HCEC 1CT (cell line): Measurements from ENCODE around the gene CCNB3.
"Not testable (repeated sequence)": the region's sequence is repeated elsewhere in the genome, so short reads cannot be mapped to it uniquely, and the experiment has no call there.

Experiments
- DNase-seq: peaks from one replicate; pipeline ENCODE4 v3.0.0-alpha.2; 2017

CCNB3 gene, protein sequence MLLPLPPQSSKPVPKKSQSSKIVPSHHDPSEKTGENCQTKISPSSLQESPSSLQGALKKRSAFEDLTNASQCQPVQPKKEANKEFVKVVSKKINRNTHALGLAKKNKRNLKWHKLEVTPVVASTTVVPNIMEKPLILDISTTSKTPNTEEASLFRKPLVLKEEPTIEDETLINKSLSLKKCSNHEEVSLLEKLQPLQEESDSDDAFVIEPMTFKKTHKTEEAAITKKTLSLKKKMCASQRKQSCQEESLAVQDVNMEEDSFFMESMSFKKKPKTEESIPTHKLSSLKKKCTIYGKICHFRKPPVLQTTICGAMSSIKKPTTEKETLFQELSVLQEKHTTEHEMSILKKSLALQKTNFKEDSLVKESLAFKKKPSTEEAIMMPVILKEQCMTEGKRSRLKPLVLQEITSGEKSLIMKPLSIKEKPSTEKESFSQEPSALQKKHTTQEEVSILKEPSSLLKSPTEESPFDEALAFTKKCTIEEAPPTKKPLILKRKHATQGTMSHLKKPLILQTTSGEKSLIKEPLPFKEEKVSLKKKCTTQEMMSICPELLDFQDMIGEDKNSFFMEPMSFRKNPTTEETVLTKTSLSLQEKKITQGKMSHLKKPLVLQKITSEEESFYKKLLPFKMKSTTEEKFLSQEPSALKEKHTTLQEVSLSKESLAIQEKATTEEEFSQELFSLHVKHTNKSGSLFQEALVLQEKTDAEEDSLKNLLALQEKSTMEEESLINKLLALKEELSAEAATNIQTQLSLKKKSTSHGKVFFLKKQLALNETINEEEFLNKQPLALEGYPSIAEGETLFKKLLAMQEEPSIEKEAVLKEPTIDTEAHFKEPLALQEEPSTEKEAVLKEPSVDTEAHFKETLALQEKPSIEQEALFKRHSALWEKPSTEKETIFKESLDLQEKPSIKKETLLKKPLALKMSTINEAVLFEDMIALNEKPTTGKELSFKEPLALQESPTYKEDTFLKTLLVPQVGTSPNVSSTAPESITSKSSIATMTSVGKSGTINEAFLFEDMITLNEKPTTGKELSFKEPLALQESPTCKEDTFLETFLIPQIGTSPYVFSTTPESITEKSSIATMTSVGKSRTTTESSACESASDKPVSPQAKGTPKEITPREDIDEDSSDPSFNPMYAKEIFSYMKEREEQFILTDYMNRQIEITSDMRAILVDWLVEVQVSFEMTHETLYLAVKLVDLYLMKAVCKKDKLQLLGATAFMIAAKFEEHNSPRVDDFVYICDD (N-terminal part only)

DNA sequence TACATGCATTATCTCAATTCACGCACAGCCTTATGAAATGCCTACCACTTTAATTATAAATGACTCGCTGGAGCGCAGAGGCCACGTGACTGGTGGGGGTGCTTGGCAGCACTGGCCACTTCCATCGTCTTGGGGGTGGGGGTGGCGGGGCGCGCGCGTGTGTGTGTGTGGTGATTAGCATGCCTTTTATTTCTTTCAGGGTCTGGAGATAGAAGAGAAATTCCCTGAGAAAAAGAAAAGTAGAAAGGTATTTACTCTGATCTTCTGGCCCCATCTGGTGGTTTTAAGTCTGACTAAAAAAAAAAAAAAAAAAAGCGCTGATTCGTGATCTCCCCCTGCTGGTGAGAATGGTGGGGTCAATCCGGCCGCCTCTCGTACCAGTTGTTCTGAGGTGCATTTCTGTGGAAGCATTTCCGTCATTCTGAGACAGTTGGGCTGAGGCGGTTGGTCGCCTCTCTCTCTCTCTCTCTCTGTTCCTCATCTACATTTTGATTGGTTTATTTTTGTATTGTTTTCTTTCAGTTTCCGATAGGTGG, at the start of gene CCNB3:
Gene CCNB3, plus strand, starts transcription at position 402 of the 536 bp plus-strand sequence. CDS start 80,399 bp downstream, outside the sequence.
- peak; percentile 41 for DNase-seq

DNA sequence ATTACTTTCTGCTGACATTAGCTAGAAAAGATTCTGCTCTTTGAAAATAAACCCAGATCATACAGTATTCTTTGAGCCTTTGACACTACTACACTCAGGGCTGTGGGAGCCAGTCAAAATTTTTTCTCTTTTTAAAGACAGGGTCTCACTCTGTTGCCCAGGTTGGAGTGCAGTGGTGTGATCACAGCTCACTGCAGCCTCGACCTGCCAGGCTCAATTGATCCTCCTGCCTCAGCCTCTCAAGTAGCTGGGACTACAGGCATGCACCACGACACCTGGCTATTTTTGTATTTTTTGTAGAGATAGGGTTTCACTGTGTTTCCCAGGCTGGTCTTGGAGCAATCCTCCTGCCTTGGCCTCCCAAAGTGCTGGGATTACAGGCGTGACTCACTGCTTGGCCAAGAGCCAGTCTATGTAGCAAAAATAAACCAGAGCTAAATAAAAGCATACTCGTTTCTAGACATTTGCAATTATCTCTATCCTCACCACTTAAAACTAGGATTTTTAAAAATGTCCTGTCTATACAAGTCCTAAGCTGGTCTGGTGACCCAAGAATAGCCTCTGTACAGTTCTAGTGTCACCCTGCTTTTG, 46.9 kb upstream of the CCNB3 start:
- DNase-seq = no peak

GRCh38 chrX:50158593-50158992, 46.0 kb upstream of the CCNB3 start:
- DNase-seq = no peak

GRCh38 chrX:50161127-50161526, 43.4 kb upstream of the CCNB3 start:
- no peak for DNase-seq

DNA sequence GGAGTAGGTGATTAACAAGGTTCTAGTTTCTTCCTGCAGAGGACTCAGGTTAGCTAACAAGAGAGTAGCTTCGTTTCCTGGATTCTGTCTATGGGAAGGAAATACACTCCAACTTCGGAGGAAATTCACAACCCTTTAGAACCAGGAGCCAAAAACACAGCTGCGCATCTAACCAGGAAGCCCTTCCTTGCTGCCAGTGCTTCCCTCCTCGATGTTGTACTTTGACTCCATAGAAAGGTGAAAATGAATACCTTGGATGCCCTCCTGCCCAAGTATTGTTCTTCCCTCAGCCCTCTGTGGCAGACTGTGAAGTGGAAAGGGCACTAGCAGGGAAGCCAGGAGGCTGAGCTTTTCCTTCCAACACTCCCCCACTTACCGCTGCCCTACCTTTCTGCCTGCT, 38.8 kb upstream of the CCNB3 start:
- no peak for DNase-seq

DNA sequence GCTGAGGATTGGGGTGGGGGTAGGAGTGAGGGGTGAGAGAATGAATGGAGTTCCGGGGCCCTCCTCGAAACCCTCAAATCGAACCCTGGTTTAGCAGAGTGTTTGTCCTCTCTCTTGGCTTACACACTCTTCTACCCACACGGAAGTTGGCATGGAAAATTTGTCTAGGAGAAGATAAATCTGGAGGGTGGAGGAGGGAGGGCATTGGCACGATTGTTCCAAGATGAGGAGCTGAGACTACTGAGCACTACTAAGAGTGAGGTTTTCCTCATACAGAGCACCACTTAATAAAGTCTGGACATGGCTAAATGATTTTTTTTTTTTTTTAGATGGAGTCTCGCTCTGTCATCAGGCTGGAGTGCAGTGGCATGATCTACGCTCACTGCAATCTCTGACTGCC, 37.2 kb upstream of the CCNB3 start:
- no peak for DNase-seq

GRCh38 chrX:50168241-50168687, 36.3 kb upstream of the CCNB3 start:
- DNase-seq = no peak

GRCh38 chrX:50169717-50170116, 34.8 kb upstream of the CCNB3 start:
- DNase-seq = no peak

DNA sequence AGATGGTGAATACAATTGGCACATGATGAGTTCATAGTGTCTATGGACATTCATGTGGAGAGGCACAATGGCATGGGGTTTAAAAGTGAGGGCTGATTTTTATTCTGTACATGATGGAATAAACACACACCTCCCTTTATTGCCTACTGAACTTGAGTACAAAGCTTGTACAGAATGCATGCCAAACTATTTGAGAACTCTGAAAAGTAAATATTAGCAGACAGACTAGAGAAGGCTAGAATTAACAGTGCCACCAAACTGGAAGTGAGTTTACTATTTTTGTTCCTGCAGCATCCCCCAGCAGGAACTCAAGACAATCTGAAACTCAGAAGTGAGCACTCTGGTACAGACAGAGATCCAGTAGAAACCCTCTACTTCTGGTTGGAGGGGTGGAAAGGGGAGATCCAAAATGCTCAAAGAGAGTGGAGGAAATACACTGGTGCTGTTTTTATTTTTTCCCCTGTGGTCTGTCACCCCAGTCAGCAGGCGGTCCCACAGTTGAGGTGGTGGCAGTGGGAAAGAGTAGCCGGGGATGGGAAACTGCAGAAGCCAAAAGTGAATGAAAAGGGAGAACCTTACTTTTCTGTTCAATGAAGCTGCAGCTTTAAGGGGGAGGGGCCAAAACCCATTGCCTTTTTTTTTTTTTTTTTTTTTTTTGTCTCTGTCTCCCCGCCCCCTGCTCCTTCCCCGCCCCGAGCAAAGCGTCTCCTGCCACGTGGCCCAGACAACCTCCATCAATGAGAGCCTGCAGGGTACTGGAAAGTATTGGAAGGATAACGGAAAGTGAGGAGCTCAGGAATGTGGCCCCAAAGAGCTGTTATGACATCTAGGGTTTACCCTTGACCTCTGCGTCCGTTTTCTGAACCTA, 24.3 kb upstream of the CCNB3 start:
- DNase-seq = no peak

- DNase-seq = no peak
Observed at GRCh38 chrX:50183891-50184290, 20.7 kb upstream of the CCNB3 start.

DNA sequence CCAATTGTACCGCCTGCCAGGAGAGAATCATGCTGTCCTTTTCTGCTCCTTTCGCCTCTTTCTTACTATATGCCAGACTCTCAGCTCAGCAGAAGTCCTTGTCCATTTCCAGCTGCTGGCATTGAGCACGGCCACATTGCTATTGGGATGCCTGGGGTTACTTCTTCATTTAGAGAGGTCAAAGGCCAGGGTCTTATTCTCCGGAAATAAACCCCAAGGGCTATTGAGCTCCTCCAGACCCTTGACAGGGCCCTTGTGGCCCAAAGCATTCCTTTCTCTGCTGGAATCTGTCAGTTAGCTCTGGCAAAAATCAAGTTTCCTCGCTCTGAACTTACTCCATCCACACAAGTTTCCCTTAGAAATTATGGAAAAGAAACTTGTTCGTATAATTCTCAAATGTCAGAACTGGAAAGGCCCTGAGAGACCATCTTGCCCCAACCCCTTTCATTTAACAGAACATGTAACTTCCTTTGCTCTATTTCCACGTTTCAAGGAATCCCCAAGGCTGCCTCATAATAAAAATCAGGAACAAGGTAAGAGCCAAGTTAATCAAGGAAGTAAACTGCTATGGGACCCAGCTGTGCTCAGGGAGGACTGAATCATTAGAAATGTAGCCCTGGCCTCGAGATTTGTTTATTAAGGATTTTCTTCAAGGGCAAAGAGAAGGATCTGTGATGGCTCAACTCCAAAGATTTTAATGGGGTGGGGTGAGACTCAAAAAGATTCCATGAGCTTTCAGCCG, 15.5 kb upstream of the CCNB3 start:
- no peak for DNase-seq

DNA sequence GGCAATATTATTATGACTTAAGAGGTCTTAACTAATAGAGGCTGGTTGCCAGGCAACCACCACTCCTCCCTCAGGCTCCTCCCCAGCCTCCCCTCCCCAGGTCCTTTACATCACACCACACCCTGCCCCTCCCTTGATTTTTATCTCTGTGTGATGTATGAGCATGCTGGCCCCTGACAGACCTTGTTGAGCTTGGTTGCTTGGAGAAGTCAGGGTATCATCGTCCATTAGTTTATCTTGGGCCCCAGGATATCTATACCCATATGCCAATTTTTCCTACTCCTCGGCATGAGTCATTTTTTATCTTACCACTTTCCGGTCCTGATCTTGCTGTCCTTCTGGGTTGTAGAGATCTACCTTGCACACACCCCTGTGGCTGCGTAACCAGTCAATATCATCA, 6.2 kb upstream of the CCNB3 start:
- DNase-seq = no peak

- DNase-seq = no peak
Observed at GRCh38 chrX:50200907-50201306, 3.7 kb upstream of the CCNB3 start, which contains the start of gene AKAP4. AKAP4 (minus strand) TSS chrX:50201007; CDS start chrX:50200889, 118 bp downstream.

DNA sequence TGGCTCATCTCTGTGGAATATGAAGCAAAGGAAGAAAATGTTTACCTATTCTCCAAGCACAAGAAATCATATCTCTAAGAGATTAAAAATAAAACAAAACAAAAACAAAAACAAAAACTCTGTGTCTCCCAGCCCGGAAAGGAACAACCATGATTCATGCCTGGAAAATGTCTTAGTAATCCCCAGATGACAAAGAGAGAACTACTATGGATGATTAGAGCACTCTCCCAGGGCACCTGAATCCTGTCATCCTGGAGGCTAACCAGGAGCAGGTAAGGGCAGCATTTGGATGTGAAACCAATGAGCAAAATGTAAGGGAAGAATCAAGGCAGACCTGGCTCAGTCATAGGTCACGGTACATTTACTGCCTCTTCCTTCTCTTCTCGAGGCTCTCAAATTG, 2.0 kb upstream of the CCNB3 start:
- DNase-seq = no peak

DNA sequence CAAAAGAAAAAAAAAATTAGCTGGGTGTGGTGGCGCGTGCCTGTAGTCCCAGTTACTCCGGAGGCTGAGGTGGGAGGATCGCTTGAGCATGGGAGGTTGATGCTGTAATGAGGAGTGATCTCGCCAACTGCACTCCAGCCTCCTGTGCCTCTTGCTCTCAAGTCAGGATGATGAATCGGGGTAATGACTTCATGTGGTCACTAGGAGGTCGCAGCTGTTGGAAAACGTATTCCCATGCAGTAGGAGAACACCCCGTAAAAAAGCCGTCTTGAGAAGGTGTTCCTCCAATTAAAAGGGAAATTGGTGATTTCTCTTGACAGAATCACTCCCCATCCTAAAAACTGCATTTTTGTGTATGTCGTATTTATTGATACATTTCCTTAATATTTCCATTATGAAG, 2.2 kb downstream of the CCNB3 start:
- no peak for DNase-seq

DNA sequence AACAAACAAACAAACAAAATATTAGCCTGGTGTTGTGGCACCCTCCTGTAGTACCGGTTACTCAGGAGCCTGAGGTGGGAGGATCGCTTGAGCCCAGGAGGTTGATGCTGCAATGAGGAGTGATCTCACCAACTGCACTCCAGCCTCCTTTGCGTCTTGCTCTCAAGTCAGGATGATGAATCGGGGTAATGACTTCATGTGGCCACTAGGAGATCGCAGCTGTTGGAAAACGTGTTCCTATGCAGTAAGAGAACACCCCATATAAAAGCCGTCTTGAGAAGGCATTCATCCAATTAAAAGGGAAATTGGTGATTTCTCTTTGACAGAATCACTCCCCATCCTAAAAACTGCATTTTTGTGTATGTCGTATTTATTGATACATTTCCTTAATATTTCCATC, 6.9 kb downstream of the CCNB3 start:
- no peak for DNase-seq

- DNase-seq = no peak
Observed at GRCh38 chrX:50281253-50281652, 76.7 kb downstream of the CCNB3 start.

DNA sequence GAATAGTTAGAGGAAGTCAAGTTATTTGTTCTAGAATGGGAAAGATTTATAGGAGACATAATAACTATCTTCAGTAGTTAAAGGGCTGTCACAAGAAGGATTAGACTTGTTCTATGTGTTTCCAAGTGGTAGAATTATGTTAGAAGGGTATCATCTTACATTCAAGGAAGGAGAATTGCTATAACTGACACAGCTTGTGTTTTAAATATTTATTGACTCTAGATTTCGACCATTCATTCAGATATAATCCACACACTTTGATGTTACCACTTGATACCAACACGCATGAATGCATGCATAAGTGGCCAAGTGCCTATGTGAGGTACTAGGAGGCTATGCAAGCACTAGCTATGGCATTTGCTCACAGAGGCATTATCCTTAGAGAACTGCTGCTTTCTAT, 122.7 kb downstream of the CCNB3 start:
- DNase-seq = no peak

DNA sequence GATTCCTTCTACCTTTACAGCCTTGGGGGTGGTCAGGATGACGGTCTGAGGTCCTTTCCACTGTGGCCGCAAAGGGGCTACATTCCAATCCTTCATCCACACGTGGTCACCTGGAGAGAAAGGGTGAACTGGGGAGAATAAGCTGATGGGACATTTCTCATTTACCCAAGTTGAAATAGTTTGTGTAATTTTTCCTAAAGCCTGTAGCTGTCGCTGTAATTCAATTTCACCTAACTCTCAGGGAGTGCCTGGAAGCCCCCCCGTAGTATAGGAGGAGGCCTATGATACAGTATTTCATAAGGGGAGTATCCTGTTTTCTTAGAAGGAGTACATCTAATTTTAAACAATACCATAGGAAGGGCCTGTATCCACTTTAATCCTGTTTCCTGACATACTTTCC, 128.1 kb downstream of the CCNB3 start:
- DNase-seq = not testable (repeated sequence)

DNA sequence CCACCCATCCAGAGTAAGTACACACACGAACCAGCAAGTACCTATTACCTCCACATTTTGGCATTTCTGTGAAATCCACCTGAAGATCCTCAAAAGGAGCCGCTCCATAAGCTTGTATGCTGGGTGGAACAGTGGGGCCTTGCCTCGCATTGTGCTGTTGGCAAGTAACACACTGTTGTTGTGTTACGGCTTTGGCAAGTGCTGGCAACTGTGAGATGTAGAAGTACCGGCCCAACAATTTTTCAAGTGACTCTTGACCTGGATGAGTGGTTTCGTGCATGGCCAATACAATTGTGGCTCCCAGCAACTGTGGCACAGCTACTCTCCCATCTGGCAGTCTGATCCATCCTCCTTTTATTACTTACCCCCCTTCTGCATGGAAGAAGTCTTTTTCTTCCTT, 128.7 kb downstream of the CCNB3 start:
- DNase-seq = no peak

- no peak for DNase-seq
Observed at GRCh38 chrX:50343917-50344316, 139.4 kb downstream of the CCNB3 start.
